Measurements from ENCODE around the gene MGAT5B.

MGAT5B gene

GRCh38 chr17:76920364-76921139 lies 52.3 kb downstream of the MGAT5B start:
- TF ChIP-seq CTCF (IDR thresholded peaks at IDR 0.05; ENCODE audit: low read depth, low read length), result no peak
- H3K4me3 ChIP-seq (ENCODE audit: low read depth, low read length), result no peak overlapping the region

GRCh38 chr17:76921340-76922036 lies 53.3 kb downstream of the MGAT5B start:
- no peak for TF ChIP-seq CTCF (IDR thresholded peaks at IDR 0.05; ENCODE audit: low read depth, low read length)
- H3K4me3 ChIP-seq (ENCODE audit: low read depth, low read length), result no peak overlapping the region

GRCh38 chr17:76922084-76922483 lies 53.9 kb downstream of the MGAT5B start:
- no peak for TF ChIP-seq CTCF (IDR thresholded peaks at IDR 0.05; ENCODE audit: low read depth, low read length)
- no peak overlapping the region for H3K4me3 ChIP-seq (ENCODE audit: low read depth, low read length)

- no peak overlapping the region for H3K4me3 ChIP-seq (ENCODE audit: low read depth, low read length)
- no peak for TF ChIP-seq CTCF (IDR thresholded peaks at IDR 0.05; ENCODE audit: low read depth, low read length)
Observed at GRCh38 chr17:76922967-76923366, 54.8 kb downstream of the MGAT5B start.

GRCh38 chr17:76923491-76923890 lies 55.3 kb downstream of the MGAT5B start:
- TF ChIP-seq CTCF (IDR thresholded peaks at IDR 0.05; ENCODE audit: low read depth, low read length), result no peak
- no peak overlapping the region for H3K4me3 ChIP-seq (ENCODE audit: low read depth, low read length)

GRCh38 chr17:76924345-76925342 lies 56.4 kb downstream of the MGAT5B start:
- no peak for TF ChIP-seq CTCF (IDR thresholded peaks at IDR 0.05; ENCODE audit: low read depth, low read length)
- no peak overlapping the region for H3K4me3 ChIP-seq (ENCODE audit: low read depth, low read length)
